ENCODE results near the gene ADCY10. TPM values are rescaled to one million over a fixed set of nuclear protein-coding genes. Genes with fewer than 3 reads are reported as not detected.

The ADCY10 gene
- total RNA-seq, 1 experiment from 2014 or later: 0.10 TPM

DNA sequence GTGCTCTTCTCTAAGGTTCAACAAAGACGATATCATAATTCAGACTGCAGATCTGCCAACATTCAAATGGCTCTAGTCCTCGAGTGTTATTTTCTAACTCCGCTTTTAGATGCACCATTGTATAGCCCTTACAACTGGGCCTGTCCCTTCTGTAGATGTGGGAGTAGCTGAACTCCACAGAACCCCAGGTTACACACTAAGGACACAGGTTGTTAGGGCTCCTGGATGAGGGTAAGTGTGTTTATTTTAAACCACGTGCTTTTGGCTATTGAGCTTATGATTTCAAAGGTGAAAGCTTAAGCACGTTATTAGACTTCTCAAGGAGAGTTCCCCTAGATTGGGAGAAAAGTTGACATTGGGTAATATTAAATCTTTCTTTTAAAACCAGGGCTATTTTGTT lies 127.4 kb downstream of the ADCY10 start:
- no peaks in the 10 kb centered on the region for H3K4me1 ChIP-seq (ENCODE audit: control insufficient read depth, insufficient read depth, low read length)
- in situ Hi-C loops (cut with HindIII; ENCODE audit: low pct_unique_long_range_greater_than_20kb, low sequenced_read_pairs) (no loop called here), intact Hi-C loops (cut with micrococcal nuclease; ENCODE audit: unreplicated experiment) (no loop called here)
- no peaks in the 10 kb centered on the region for H3K9me3 ChIP-seq (ENCODE audit: control insufficient read depth, insufficient read depth, low read depth, low read length)
- H3K27me3 ChIP-seq (ENCODE audit: control insufficient read depth, insufficient read depth, low read length): no peaks in the 10 kb centered on the region
- ChIA-PET CTCF (no interaction called here), POLR2A (no interaction called here)
- DNase-seq (ENCODE audit: low read depth, low spot score) (no peak), ATAC-seq (no peak)
- no TSS peak for BruUV-seq (replicated peaks)
- H3K4me3 ChIP-seq (ENCODE audit: low read depth in 2 of 2, low read length in 2 of 2): no peak overlapping the region
- H3K27ac ChIP-seq (ENCODE audit: low read length): no peak overlapping the region
- H3K36me3 ChIP-seq (ENCODE audit: control insufficient read depth, insufficient read depth, low read length): no peaks in the 10 kb centered on the region; the same call in 1 of the 2 replicates
- TF ChIP-seq TCF7L2 (IDR thresholded peaks at IDR 0.05; ENCODE audit: low read depth, low read length) (no peak), SIN3A (IDR thresholded peaks at IDR 0.05; ENCODE audit: borderline replicate concordance, insufficient read depth, low read depth, low read length) (no peak), POLR2AphosphoS5 (IDR thresholded peaks at IDR 0.05; ENCODE audit: low read depth, low read length) (no peak)
- TF ChIP-seq, protein P1, sequence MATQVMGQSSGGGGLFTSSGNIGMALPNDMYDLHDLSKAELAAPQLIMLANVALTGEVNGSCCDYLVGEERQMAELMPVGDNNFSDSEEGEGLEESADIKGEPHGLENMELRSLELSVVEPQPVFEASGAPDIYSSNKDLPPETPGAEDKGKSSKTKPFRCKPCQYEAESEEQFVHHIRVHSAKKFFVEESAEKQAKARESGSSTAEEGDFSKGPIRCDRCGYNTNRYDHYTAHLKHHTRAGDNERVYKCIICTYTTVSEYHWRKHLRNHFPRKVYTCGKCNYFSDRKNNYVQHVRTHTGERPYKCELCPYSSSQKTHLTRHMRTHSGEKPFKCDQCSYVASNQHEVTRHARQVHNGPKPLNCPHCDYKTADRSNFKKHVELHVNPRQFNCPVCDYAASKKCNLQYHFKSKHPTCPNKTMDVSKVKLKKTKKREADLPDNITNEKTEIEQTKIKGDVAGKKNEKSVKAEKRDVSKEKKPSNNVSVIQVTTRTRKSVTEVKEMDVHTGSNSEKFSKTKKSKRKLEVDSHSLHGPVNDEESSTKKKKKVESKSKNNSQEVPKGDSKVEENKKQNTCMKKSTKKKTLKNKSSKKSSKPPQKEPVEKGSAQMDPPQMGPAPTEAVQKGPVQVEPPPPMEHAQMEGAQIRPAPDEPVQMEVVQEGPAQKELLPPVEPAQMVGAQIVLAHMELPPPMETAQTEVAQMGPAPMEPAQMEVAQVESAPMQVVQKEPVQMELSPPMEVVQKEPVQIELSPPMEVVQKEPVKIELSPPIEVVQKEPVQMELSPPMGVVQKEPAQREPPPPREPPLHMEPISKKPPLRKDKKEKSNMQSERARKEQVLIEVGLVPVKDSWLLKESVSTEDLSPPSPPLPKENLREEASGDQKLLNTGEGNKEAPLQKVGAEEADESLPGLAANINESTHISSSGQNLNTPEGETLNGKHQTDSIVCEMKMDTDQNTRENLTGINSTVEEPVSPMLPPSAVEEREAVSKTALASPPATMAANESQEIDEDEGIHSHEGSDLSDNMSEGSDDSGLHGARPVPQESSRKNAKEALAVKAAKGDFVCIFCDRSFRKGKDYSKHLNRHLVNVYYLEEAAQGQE (IDR thresholded peaks at IDR 0.05; ENCODE audit: insufficient read depth in 1 of 2, low read depth in 2 of 2, low read length in 1 of 2): no peak
- TF ChIP-seq, protein P2, sequence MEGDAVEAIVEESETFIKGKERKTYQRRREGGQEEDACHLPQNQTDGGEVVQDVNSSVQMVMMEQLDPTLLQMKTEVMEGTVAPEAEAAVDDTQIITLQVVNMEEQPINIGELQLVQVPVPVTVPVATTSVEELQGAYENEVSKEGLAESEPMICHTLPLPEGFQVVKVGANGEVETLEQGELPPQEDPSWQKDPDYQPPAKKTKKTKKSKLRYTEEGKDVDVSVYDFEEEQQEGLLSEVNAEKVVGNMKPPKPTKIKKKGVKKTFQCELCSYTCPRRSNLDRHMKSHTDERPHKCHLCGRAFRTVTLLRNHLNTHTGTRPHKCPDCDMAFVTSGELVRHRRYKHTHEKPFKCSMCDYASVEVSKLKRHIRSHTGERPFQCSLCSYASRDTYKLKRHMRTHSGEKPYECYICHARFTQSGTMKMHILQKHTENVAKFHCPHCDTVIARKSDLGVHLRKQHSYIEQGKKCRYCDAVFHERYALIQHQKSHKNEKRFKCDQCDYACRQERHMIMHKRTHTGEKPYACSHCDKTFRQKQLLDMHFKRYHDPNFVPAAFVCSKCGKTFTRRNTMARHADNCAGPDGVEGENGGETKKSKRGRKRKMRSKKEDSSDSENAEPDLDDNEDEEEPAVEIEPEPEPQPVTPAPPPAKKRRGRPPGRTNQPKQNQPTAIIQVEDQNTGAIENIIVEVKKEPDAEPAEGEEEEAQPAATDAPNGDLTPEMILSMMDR (IDR thresholded peaks at IDR 0.05): no peak

DNA sequence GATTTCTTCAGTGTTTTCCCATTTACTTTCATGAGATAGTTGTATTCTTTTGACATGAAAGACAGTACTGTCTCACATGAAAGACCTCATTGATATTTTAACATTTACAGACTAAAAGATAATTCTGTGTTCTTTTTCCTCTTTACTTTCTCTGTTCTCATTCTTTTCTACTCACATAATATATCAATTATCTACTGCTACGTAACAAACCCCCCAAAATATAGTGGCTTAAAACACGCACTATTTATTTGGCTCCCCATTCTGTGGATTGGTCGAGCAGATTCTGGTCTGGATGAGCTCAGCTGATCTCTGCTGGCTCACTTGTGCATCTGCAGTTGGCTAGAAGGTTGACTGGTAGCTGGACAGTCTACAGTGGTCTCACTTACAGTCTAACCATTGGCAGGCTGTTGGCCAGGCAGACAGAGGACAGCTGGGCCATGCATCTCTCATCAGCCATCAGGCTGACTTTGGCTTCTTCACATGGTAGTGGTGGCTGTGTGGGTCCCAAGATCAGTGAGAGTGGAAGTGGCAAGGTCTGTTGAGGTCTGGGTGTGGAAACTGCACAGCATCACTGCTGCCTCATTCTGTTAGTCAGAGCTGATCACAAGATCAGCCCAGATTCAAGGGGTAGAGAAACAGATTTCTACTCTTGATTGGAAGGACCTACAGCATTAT lies 128.9 kb downstream of the ADCY10 start:
- Histone ChIP-seq H3K36me3 (ENCODE audit: control insufficient read depth, insufficient read depth, low read length) (no peaks in the 10 kb centered on the region), H3K4me1 (ENCODE audit: control insufficient read depth, insufficient read depth, low read length) (no peaks in the 10 kb centered on the region), H3K27ac (ENCODE audit: low read length) (no peak overlapping the region), H3K27me3 (ENCODE audit: control insufficient read depth, insufficient read depth, low read length) (no peaks in the 10 kb centered on the region), H3K4me3 (ENCODE audit: low read depth in 2 of 2, low read length in 2 of 2) (no peak overlapping the region), H3K9me3 (ENCODE audit: control insufficient read depth, insufficient read depth, low read depth, low read length) (no peaks in the 10 kb centered on the region)
- ATAC-seq: no peak
- CTCF ChIA-PET: no interaction called here
- no TSS peak for BruUV-seq (replicated peaks)
- POLR2A ChIA-PET: no interaction called here
- intact Hi-C loops (cut with micrococcal nuclease; ENCODE audit: unreplicated experiment) (no loop called here), in situ Hi-C loops (cut with HindIII; ENCODE audit: low pct_unique_long_range_greater_than_20kb, low sequenced_read_pairs) (no loop called here)
- no peak for DNase-seq (ENCODE audit: low read depth, low spot score)
- TF ChIP-seq TCF7L2 (IDR thresholded peaks at IDR 0.05; ENCODE audit: low read depth, low read length) (no peak), POLR2AphosphoS5 (IDR thresholded peaks at IDR 0.05; ENCODE audit: low read depth, low read length) (no peak), SIN3A (IDR thresholded peaks at IDR 0.05; ENCODE audit: borderline replicate concordance, insufficient read depth, low read depth, low read length) (no peak)
- TF ChIP-seq, protein P2 (IDR thresholded peaks at IDR 0.05): no peak
- TF ChIP-seq, protein P1 (IDR thresholded peaks at IDR 0.05; ENCODE audit: insufficient read depth in 1 of 2, low read depth in 2 of 2, low read length in 1 of 2): no peak
